ENCODE results near the gene MAMDC4. TPM values are rescaled to one million over a fixed set of nuclear protein-coding genes. Genes with fewer than 3 reads are reported as not detected.

MAMDC4 gene
- total and polyA plus RNA-seq, 2 of the 13 experiments (the other 11 are each of a cell fraction or from before 2014, with no cell fraction given), result 6.0 to 6.8 TPM

DNA sequence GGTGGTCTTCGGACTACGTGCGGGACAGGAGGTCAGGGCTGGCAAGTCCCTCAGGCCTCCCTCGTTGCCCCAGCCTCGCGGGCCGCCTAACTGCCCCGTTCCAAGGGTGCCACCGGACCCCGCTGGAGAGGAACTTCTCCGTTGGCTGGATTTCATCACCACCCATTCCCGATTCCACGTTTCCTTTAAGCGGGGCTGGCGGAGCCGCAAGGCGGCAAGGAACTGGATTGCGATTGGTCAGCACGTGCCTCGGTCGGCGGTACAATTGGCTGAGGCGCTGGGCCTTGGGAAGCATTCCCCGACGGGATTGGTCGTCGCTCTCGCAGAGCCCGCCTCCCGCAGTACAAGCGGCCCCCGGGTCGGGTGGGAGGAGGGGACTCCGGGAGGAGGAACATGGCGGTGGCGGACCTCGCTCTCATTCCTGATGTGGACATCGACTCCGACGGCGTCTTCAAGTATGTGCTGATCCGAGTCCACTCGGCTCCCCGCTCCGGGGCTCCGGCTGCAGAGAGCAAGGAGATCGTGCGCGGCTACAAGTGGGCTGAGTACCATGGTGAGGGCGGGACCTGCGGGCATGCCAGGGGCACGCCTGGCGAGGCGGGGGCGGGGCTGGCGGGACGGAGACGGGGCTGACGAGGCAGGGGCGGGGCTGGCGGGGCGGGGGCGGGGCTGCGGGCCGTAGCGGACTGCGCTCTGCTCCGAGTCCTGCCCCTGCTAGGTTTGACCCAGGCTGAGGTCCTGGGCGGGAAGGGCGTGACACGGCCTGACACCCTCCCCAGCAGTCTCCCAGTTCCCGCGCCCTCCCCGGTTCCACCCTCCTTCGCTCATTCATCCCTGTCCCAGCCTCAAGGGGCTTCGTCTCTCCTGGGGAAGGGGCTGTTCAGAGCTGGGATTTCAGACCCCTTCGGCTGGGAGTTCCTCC, 2.8 kb upstream of the MAMDC4 start, which contains the start of gene PHPT1 (continued):
- TF ChIP-seq, protein P1, sequence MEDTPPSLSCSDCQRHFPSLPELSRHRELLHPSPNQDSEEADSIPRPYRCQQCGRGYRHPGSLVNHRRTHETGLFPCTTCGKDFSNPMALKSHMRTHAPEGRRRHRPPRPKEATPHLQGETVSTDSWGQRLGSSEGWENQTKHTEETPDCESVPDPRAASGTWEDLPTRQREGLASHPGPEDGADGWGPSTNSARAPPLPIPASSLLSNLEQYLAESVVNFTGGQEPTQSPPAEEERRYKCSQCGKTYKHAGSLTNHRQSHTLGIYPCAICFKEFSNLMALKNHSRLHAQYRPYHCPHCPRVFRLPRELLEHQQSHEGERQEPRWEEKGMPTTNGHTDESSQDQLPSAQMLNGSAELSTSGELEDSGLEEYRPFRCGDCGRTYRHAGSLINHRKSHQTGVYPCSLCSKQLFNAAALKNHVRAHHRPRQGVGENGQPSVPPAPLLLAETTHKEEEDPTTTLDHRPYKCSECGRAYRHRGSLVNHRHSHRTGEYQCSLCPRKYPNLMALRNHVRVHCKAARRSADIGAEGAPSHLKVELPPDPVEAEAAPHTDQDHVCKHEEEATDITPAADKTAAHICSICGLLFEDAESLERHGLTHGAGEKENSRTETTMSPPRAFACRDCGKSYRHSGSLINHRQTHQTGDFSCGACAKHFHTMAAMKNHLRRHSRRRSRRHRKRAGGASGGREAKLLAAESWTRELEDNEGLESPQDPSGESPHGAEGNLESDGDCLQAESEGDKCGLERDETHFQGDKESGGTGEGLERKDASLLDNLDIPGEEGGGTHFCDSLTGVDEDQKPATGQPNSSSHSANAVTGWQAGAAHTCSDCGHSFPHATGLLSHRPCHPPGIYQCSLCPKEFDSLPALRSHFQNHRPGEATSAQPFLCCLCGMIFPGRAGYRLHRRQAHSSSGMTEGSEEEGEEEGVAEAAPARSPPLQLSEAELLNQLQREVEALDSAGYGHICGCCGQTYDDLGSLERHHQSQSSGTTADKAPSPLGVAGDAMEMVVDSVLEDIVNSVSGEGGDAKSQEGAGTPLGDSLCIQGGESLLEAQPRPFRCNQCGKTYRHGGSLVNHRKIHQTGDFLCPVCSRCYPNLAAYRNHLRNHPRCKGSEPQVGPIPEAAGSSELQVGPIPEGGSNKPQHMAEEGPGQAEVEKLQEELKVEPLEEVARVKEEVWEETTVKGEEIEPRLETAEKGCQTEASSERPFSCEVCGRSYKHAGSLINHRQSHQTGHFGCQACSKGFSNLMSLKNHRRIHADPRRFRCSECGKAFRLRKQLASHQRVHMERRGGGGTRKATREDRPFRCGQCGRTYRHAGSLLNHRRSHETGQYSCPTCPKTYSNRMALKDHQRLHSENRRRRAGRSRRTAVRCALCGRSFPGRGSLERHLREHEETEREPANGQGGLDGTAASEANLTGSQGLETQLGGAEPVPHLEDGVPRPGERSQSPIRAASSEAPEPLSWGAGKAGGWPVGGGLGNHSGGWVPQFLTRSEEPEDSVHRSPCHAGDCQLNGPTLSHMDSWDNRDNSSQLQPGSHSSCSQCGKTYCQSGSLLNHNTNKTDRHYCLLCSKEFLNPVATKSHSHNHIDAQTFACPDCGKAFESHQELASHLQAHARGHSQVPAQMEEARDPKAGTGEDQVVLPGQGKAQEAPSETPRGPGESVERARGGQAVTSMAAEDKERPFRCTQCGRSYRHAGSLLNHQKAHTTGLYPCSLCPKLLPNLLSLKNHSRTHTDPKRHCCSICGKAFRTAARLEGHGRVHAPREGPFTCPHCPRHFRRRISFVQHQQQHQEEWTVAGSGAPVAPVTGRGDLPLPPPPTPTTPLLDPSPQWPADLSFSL (CRISPR knock-in tag; IDR thresholded peaks at IDR 0.05), result no peak
- TF ChIP-seq ARHGAP35 (CRISPR knock-in tag; IDR thresholded peaks at IDR 0.05; ENCODE audit: borderline replicate concordance), result no peak
- no peak for TF ChIP-seq ZNF260 (CRISPR knock-in tag; IDR thresholded peaks at IDR 0.05; ENCODE audit: borderline replicate concordance, low read depth)
- no peak; the same call in 1 of the 2 replicates for TF ChIP-seq ZNF776 (CRISPR knock-in tag; IDR thresholded peaks at IDR 0.05)
- no peak for TF ChIP-seq ZNF713 (CRISPR knock-in tag; IDR thresholded peaks at IDR 0.05)
- no peak for TF ChIP-seq FOXP1 (IDR thresholded peaks at IDR 0.05)
- no peak for TF ChIP-seq FOXP1 (CRISPR knock-in tag; IDR thresholded peaks at IDR 0.05)
- peak; percentile 43; the same call in 1 of the 2 replicates for TF ChIP-seq TBX2 (CRISPR knock-in tag; IDR thresholded peaks at IDR 0.05; ENCODE audit: borderline replicate concordance)
- TF ChIP-seq RNF2 (conservative IDR thresholded peaks at IDR 0.05; ENCODE audit: low read depth), result no peak
- TF ChIP-seq RBAK (CRISPR knock-in tag; IDR thresholded peaks at IDR 0.05), result no peak
- no peak; the same call in 1 of the 2 replicates for TF ChIP-seq BCL6 (CRISPR knock-in tag; IDR thresholded peaks at IDR 0.05)
- peak; percentile 44; the same call in 1 of the 2 replicates for TF ChIP-seq ZSCAN21 (CRISPR knock-in tag; IDR thresholded peaks at IDR 0.05; ENCODE audit: borderline replicate concordance)
- no peak for TF ChIP-seq ZNF282 (IDR thresholded peaks at IDR 0.05; ENCODE audit: partially characterized antibody)
- TF ChIP-seq, protein P2, sequence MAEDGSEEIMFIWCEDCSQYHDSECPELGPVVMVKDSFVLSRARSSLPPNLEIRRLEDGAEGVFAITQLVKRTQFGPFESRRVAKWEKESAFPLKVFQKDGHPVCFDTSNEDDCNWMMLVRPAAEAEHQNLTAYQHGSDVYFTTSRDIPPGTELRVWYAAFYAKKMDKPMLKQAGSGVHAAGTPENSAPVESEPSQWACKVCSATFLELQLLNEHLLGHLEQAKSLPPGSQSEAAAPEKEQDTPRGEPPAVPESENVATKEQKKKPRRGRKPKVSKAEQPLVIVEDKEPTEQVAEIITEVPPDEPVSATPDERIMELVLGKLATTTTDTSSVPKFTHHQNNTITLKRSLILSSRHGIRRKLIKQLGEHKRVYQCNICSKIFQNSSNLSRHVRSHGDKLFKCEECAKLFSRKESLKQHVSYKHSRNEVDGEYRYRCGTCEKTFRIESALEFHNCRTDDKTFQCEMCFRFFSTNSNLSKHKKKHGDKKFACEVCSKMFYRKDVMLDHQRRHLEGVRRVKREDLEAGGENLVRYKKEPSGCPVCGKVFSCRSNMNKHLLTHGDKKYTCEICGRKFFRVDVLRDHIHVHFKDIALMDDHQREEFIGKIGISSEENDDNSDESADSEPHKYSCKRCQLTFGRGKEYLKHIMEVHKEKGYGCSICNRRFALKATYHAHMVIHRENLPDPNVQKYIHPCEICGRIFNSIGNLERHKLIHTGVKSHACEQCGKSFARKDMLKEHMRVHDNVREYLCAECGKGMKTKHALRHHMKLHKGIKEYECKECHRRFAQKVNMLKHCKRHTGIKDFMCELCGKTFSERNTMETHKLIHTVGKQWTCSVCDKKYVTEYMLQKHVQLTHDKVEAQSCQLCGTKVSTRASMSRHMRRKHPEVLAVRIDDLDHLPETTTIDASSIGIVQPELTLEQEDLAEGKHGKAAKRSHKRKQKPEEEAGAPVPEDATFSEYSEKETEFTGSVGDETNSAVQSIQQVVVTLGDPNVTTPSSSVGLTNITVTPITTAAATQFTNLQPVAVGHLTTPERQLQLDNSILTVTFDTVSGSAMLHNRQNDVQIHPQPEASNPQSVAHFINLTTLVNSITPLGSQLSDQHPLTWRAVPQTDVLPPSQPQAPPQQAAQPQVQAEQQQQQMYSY (CRISPR knock-in tag; IDR thresholded peaks at IDR 0.05), result peak; percentile 92
- TF ChIP-seq HOXA7 (CRISPR knock-in tag; IDR thresholded peaks at IDR 0.05), result 0 out of 2 replicates have a peak, but pooled peaks have one; percentile 20
- no peak for TF ChIP-seq RORA (CRISPR knock-in tag; IDR thresholded peaks at IDR 0.05)
- TF ChIP-seq RNF219 (CRISPR knock-in tag; IDR thresholded peaks at IDR 0.05), result no peak
